Endometrial microvascular endothelial cells (primary cell): ENCODE results near the gene ENGASE. TPM values are rescaled to one million over a fixed set of nuclear protein-coding genes. Genes with fewer than 3 reads are reported as not detected.

ENCODE experiments used
- in situ Hi-C: cut with HindIII; loops from 2 replicates; pipeline ENCODE4 v1.10.0; 2017; ENCODE audit warnings: low sequenced_read_pairs, low pct_unique_long_range_greater_than_20kb; ENCODE audit errors: inconsistent ontology term
- total RNA-seq: library from RNA; depleted of rRNA; stranded (reverse); fragments of >200 nt; gene quantifications from one replicate; pipeline ENCODE4 v1.2.3, GENCODE V29; 2015; ENCODE audit errors: inconsistent ontology term

The ENGASE gene
- total RNA-seq, 1 donor from 2014 or later: 6.5 TPM

- in situ Hi-C loops: no loop called here
These were observed 31.3 kb downstream of the ENGASE start for GRCh38 chr17:79105937-79106336.

GRCh38 chr17:79106958-79107357 is 32.3 kb downstream of the ENGASE start:
- in situ Hi-C loops: no loop called here

- in situ Hi-C loops: no loop called here
These were observed 33.0 kb downstream of the ENGASE start for GRCh38 chr17:79107499-79108231.

- in situ Hi-C loops: no loop called here
These were observed 33.7 kb downstream of the ENGASE start for GRCh38 chr17:79108232-79108850.

GRCh38 chr17:79108870-79109269 is 34.2 kb downstream of the ENGASE start:
- in situ Hi-C loops: no loop called here

- in situ Hi-C loops: no loop called here
These were observed 35.0 kb downstream of the ENGASE start for GRCh38 chr17:79109584-79109983.

GRCh38 chr17:79111097-79111496 is 36.5 kb downstream of the ENGASE start:
- in situ Hi-C loops: no loop called here

- in situ Hi-C loops: no loop called here
These were observed 37.8 kb downstream of the ENGASE start for GRCh38 chr17:79112471-79112870.

- in situ Hi-C loops: no loop called here
These were observed 39.3 kb downstream of the ENGASE start for GRCh38 chr17:79113699-79114457.

- in situ Hi-C loops: no loop called here
These were observed 40.1 kb downstream of the ENGASE start for GRCh38 chr17:79114458-79115301.

GRCh38 chr17:79115487-79115886 is 40.9 kb downstream of the ENGASE start:
- in situ Hi-C loops: no loop called here

GRCh38 chr17:79116575-79117368 is 42.1 kb downstream of the ENGASE start:
- in situ Hi-C loops: no loop called here

- in situ Hi-C loops: no loop called here
These were observed 43.4 kb downstream of the ENGASE start for GRCh38 chr17:79117905-79118487.

- in situ Hi-C loops: no loop called here
These were observed 44.3 kb downstream of the ENGASE start for GRCh38 chr17:79118924-79119323.

- in situ Hi-C loops: no loop called here
These were observed 45.6 kb downstream of the ENGASE start for GRCh38 chr17:79120259-79120658.

GRCh38 chr17:79123988-79124387 is 49.4 kb downstream of the ENGASE start:
- in situ Hi-C loops: no loop called here

- in situ Hi-C loops: no loop called here
These were observed 50.0 kb downstream of the ENGASE start for GRCh38 chr17:79124513-79125209.
